Gastroesophageal sphincter (tissue), 3 donors: ENCODE results near the gene NPR1.

ENCODE experiments used
- CTCF ChIP-seq, 4 experiments: fragments of 200-600 bp in 2 of 4; fragments of 450-650 bp in 2 of 4; sonication (generic) in 1 of 4; IDR thresholded peaks; one replicate each; pipeline ENCODE4 v1.5.1; 2017 to 2019; ENCODE audit warnings: antibody characterized with exemption in 4 of 4, mild to moderate bottlenecking in 2 of 4, moderate library complexity in 2 of 4
- EP300 ChIP-seq: sonication (generic); formaldehyde crosslinking; IDR thresholded peaks from one replicate; pipeline ENCODE4 v1.6.1; 2017; ENCODE audit warnings: antibody characterized with exemption, mild to moderate bottlenecking
- POLR2AphosphoS5 ChIP-seq: sonication (generic); formaldehyde crosslinking; IDR thresholded peaks from one replicate; pipeline ENCODE4 v1.6.1; 2017; ENCODE audit warnings: antibody characterized with exemption

- TF ChIP-seq EP300 (no peak), CTCF (IDR thresholded peaks at IDR 0.05) (no peak), POLR2AphosphoS5 (no peak)
These were observed 18.8 kb upstream of the NPR1 start for GRCh38 chr1:153659656-153660055.
